Adipocyte (in vitro differentiated cells): ENCODE measurements around the gene SCO2.

Experiments
- DNase-seq: peaks from one replicate; pipeline ENCODE4 v3.0.0-alpha.2; 2015; ENCODE audit warnings: low read depth
- H3K27me3 ChIP-seq: replicated peaks from 2 replicates; pipeline ENCODE4 v1.7.0; 2013; ENCODE audit warnings: mild to moderate bottlenecking, low read length, moderate library complexity; ENCODE audit not compliant: control insufficient read depth, insufficient read depth
- H3K36me3 ChIP-seq: 2 replicates; pipeline ENCODE4 v1.7.0; 2013; ENCODE audit warnings: low read length, mild to moderate bottlenecking, moderate library complexity; ENCODE audit not compliant: control insufficient read depth, insufficient read depth, severe bottlenecking
- H3K4me1 ChIP-seq: 2 replicates; pipeline ENCODE4 v1.7.0; 2013; ENCODE audit warnings: mild to moderate bottlenecking, low read length, moderate library complexity; ENCODE audit not compliant: control insufficient read depth, insufficient read depth
- H3K4me3 ChIP-seq: 2 replicates; pipeline ENCODE4 v1.7.0; 2013; ENCODE audit warnings: mild to moderate bottlenecking, low read length, moderate library complexity
- H3K9ac ChIP-seq: 2 replicates; pipeline ENCODE4 v1.7.0; 2013; ENCODE audit warnings: mild to moderate bottlenecking, low read length, moderate library complexity
- H3K9me3 ChIP-seq: 2 replicates; pipeline ENCODE4 v1.7.0; 2013; ENCODE audit warnings: mild to moderate bottlenecking, low read length, moderate library complexity; ENCODE audit not compliant: control insufficient read depth

Gene SCO2

GRCh38 chr22:50500452-50500851 lies 24.9 kb downstream of the SCO2 start:
- Histone ChIP-seq H3K27me3 (no peaks in the 10 kb centered on the region), H3K36me3 (peaks cover 18% of the 10 kb centered on the region), H3K9me3 (no peaks in the 10 kb centered on the region), H3K4me3 (no peak overlapping the region), H3K9ac (no peak overlapping the region), H3K4me1 (peaks cover 3% of the 10 kb centered on the region)
- no peak for DNase-seq

GRCh38 chr22:50498322-50498890 lies 27.0 kb downstream of the SCO2 start:
- H3K9ac ChIP-seq, result no peak overlapping the region
- no peaks in the 10 kb centered on the region for H3K9me3 ChIP-seq
- H3K4me1 ChIP-seq, result peaks cover 3% of the 10 kb centered on the region
- peak; percentile 64 for DNase-seq
- H3K27me3 ChIP-seq, result no peaks in the 10 kb centered on the region
- H3K4me3 ChIP-seq, result no peak overlapping the region
- H3K36me3 ChIP-seq, result peaks cover 11% of the 10 kb centered on the region

GRCh38 chr22:50497093-50497492 lies 28.3 kb downstream of the SCO2 start:
- Histone ChIP-seq H3K9me3 (no peaks in the 10 kb centered on the region), H3K4me3 (no peak overlapping the region), H3K4me1 (peaks cover 3% of the 10 kb centered on the region), H3K9ac (no peak overlapping the region), H3K36me3 (no peaks in the 10 kb centered on the region), H3K27me3 (no peaks in the 10 kb centered on the region)
- DNase-seq, result no peak

- no peak for DNase-seq
- H3K4me1 ChIP-seq, result no peaks in the 10 kb centered on the region
These were observed 34.7 kb downstream of the SCO2 start for GRCh38 chr22:50490531-50491308.

GRCh38 chr22:50489363-50490243 lies 35.8 kb downstream of the SCO2 start:
- H3K4me1 ChIP-seq, result no peaks in the 10 kb centered on the region
- no peak for DNase-seq
- H3K9me3 ChIP-seq, result no peaks in the 10 kb centered on the region
- no peak overlapping the region for H3K4me3 ChIP-seq
- no peak overlapping the region for H3K9ac ChIP-seq
- no peaks in the 10 kb centered on the region for H3K36me3 ChIP-seq
- no peaks in the 10 kb centered on the region for H3K27me3 ChIP-seq

More at GRCh38 chr22:50490531-50491308, 34.7 kb downstream of the SCO2 start:
- Histone ChIP-seq H3K9me3 (no peaks in the 10 kb centered on the region), H3K36me3 (no peaks in the 10 kb centered on the region), H3K4me3 (no peak overlapping the region), H3K9ac (no peak overlapping the region), H3K27me3 (no peaks in the 10 kb centered on the region)

GRCh38 chr22:50488886-50489285 lies 36.5 kb downstream of the SCO2 start:
- H3K9ac ChIP-seq, result no peak overlapping the region
- H3K27me3 ChIP-seq, result no peaks in the 10 kb centered on the region
- no peaks in the 10 kb centered on the region for H3K9me3 ChIP-seq
- H3K36me3 ChIP-seq, result no peaks in the 10 kb centered on the region
- no peak for DNase-seq
- H3K4me3 ChIP-seq, result no peak overlapping the region
- no peaks in the 10 kb centered on the region for H3K4me1 ChIP-seq

- Histone ChIP-seq H3K4me3 (no peak overlapping the region), H3K4me1 (no peaks in the 10 kb centered on the region), H3K9me3 (no peaks in the 10 kb centered on the region), H3K9ac (no peak overlapping the region), H3K27me3 (no peaks in the 10 kb centered on the region), H3K36me3 (no peaks in the 10 kb centered on the region)
- no peak for DNase-seq
These were observed 37.3 kb downstream of the SCO2 start for GRCh38 chr22:50488006-50488677.

- DNase-seq, result no peak
- Histone ChIP-seq H3K27me3 (no peaks in the 10 kb centered on the region), H3K4me3 (no peak overlapping the region), H3K4me1 (no peaks in the 10 kb centered on the region), H3K36me3 (no peaks in the 10 kb centered on the region), H3K9ac (no peak overlapping the region), H3K9me3 (no peaks in the 10 kb centered on the region)
These were observed 38.0 kb downstream of the SCO2 start for GRCh38 chr22:50487290-50488005.

GRCh38 chr22:50486561-50487289 lies 38.7 kb downstream of the SCO2 start, which contains the start of gene MIOX:
Gene MIOX, plus strand, starts transcription at chr22:50486859. Its CDS starts 39 bp downstream, at chr22:50486898.
- Histone ChIP-seq H3K4me3 (no peak within 1 kb of the TSS), H3K4me1 (no peaks in the 10 kb centered on the region), H3K36me3 (no peaks in the 10 kb centered on the region), H3K9ac (no peak within 1 kb of the TSS), H3K27me3 (no peaks in the 10 kb centered on the region), H3K9me3 (no peaks in the 10 kb centered on the region)
- DNase-seq, result no peak
